ENCODE data around the gene YES1. TPM values are rescaled to one million over a fixed set of nuclear protein-coding genes. Genes with fewer than 3 reads are reported as not detected.

Gene YES1
- total RNA-seq, 4 donors from 2014 or later = 19.2 to 39.5 (median 29.6) TPM

GRCh38 chr18:677951-678381 lies 134.1 kb downstream of the YES1 start:
- Histone ChIP-seq H3K36me3 (peaks cover 0 to 37% of the 10 kb centered on the region in 2 donors), H3K27me3 (no peaks in the 10 kb centered on the region), H3K27ac (no peak overlapping the region), H3K4me1 (no peaks in the 10 kb centered on the region), H3K4me3 (no peak overlapping the region), H3K9me3 (no peaks in the 10 kb centered on the region)
- intact Hi-C loops (cut with DNase I; ENCODE audit: low total_unique reads) (no loop called here), in situ Hi-C loops (cut with MboI; ENCODE audit: low sequenced_read_pairs in 4 of 4) (no loop called here)
- TF ChIP-seq, protein P1, sequence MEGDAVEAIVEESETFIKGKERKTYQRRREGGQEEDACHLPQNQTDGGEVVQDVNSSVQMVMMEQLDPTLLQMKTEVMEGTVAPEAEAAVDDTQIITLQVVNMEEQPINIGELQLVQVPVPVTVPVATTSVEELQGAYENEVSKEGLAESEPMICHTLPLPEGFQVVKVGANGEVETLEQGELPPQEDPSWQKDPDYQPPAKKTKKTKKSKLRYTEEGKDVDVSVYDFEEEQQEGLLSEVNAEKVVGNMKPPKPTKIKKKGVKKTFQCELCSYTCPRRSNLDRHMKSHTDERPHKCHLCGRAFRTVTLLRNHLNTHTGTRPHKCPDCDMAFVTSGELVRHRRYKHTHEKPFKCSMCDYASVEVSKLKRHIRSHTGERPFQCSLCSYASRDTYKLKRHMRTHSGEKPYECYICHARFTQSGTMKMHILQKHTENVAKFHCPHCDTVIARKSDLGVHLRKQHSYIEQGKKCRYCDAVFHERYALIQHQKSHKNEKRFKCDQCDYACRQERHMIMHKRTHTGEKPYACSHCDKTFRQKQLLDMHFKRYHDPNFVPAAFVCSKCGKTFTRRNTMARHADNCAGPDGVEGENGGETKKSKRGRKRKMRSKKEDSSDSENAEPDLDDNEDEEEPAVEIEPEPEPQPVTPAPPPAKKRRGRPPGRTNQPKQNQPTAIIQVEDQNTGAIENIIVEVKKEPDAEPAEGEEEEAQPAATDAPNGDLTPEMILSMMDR (IDR thresholded peaks at IDR 0.05 in 4 of 5, conservative IDR thresholded peaks at IDR 0.05 in 1 of 5) = no peak
- TF ChIP-seq POLR2A (IDR thresholded peaks at IDR 0.05) = no peak
- ATAC-seq (no peak), DNase-seq (no peak)

GRCh38 chr18:677145-677544 lies 134.9 kb downstream of the YES1 start:
- Histone ChIP-seq H3K4me3 (no peak overlapping the region), H3K27me3 (no peaks in the 10 kb centered on the region), H3K4me1 (no peaks in the 10 kb centered on the region), H3K36me3 (peaks cover 0 to 42% of the 10 kb centered on the region in 2 donors), H3K27ac (no peak overlapping the region), H3K9me3 (no peaks in the 10 kb centered on the region)
- intact Hi-C loops (cut with DNase I; ENCODE audit: low total_unique reads) = no loop called here
- TF ChIP-seq, protein P1 (IDR thresholded peaks at IDR 0.05 in 4 of 5, conservative IDR thresholded peaks at IDR 0.05 in 1 of 5) = no peak
- in situ Hi-C loops (cut with MboI; ENCODE audit: low sequenced_read_pairs in 4 of 4) = no loop called here
- no peak for DNase-seq
- ATAC-seq = no peak

DNA sequence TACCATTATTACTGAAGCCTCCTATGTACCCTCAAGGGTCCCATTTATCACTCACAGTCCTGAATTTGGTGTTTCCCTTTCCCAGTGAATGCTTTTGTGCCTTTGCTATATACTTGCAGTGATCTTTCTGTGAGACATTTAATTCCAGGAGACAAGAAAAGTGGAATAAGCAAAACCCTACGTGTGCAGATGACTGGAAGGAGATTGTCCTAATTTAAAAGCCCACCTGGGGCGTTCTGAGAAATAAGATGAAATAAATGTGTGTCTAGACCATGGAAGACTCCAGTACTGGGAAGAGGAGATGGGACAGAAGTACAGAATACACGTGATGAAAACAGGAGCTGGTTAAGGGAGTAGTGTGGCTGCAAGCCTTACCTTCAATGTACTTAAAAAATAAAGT lies 135.3 kb downstream of the YES1 start:
- no peak for TF ChIP-seq POLR2A (IDR thresholded peaks at IDR 0.05)
- TF ChIP-seq, protein P1 (IDR thresholded peaks at IDR 0.05 in 4 of 5, conservative IDR thresholded peaks at IDR 0.05 in 1 of 5) = no peak
- DNase-seq (no peak), ATAC-seq (no peak)
- Histone ChIP-seq H3K9me3 (no peaks in the 10 kb centered on the region), H3K4me1 (no peaks in the 10 kb centered on the region), H3K36me3 (peaks cover 0 to 42% of the 10 kb centered on the region in 2 donors), H3K27ac (no peak overlapping the region), H3K4me3 (no peak overlapping the region), H3K27me3 (no peaks in the 10 kb centered on the region)
- in situ Hi-C loops (cut with MboI; ENCODE audit: low sequenced_read_pairs in 4 of 4) (no loop called here), intact Hi-C loops (cut with DNase I; ENCODE audit: low total_unique reads) (no loop called here)

GRCh38 chr18:676069-676468 lies 136.0 kb downstream of the YES1 start:
- TF ChIP-seq POLR2A (IDR thresholded peaks at IDR 0.05) = no peak
- TF ChIP-seq, protein P1 (IDR thresholded peaks at IDR 0.05 in 4 of 5, conservative IDR thresholded peaks at IDR 0.05 in 1 of 5) = no peak
- ATAC-seq (no peak), DNase-seq (no peak)
- no peak overlapping the region for H3K4me3 ChIP-seq
- H3K9me3 ChIP-seq = no peaks in the 10 kb centered on the region
- intact Hi-C loops (cut with DNase I; ENCODE audit: low total_unique reads) (no loop called here), in situ Hi-C loops (cut with MboI; ENCODE audit: low sequenced_read_pairs in 4 of 4) (no loop called here)
- no peaks in the 10 kb centered on the region for H3K4me1 ChIP-seq
- H3K36me3 ChIP-seq = peaks cover 0 to 37% of the 10 kb centered on the region in 2 donors
- H3K27me3 ChIP-seq = no peaks in the 10 kb centered on the region
- no peak overlapping the region for H3K27ac ChIP-seq

GRCh38 chr18:675307-675706 lies 136.7 kb downstream of the YES1 start:
- no peaks in the 10 kb centered on the region for H3K9me3 ChIP-seq
- H3K27me3 ChIP-seq = no peaks in the 10 kb centered on the region
- DNase-seq (no peak), ATAC-seq (no peak)
- intact Hi-C loops (cut with DNase I; ENCODE audit: low total_unique reads) = no loop called here
- in situ Hi-C loops (cut with MboI; ENCODE audit: low sequenced_read_pairs in 4 of 4) = no loop called here
- no peak overlapping the region for H3K27ac ChIP-seq
- H3K4me3 ChIP-seq = no peak overlapping the region
- H3K36me3 ChIP-seq = peaks cover 0 to 36% of the 10 kb centered on the region in 2 donors
- TF ChIP-seq, protein P1 (IDR thresholded peaks at IDR 0.05 in 4 of 5, conservative IDR thresholded peaks at IDR 0.05 in 1 of 5) = no peak
- TF ChIP-seq POLR2A (IDR thresholded peaks at IDR 0.05) = no peak
- H3K4me1 ChIP-seq = no peaks in the 10 kb centered on the region

All from gastrocnemius medialis (tissue), 4 donors.